ENCODE measurements around the gene RNF150.

DNA sequence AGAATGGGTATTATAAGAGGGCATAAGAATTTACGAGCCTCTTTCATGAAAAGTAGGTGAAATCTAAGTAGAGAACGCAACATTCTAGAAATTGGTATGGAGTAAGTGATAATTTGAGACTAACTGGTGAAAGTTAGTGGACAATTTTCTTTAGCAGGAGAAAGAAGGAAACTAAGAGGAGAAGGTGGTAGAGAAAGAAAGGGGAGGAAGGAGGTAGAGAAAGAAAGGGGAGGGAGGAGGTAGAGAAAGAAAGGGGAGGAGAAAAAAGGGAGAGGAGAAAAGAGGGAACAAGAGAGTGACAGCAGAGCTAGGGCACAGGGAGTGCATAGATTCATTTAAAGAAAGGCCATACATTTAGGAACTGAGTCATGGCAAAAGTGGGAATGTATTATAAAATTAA is 94.1 kb downstream of the RNF150 start:
- TF ChIP-seq KDM5A (IDR thresholded peaks at IDR 0.05; ENCODE audit: low read length): no peak
- no peak for TF ChIP-seq CTCF (IDR thresholded peaks at IDR 0.05; ENCODE audit: control extremely low read depth in 1 of 3, insufficient read depth in 1 of 3, low read depth in 1 of 3, low read length in 3 of 3)
- TF ChIP-seq SIN3A (conservative IDR thresholded peaks at IDR 0.05 in 1 of 2, IDR thresholded peaks at IDR 0.05 in 1 of 2; ENCODE audit: low read depth in 1 of 2, low read length in 2 of 2): no peak
- TF ChIP-seq CBX5 (IDR thresholded peaks at IDR 0.05; ENCODE audit: low read depth, low read length): no peak
- no peak for TF ChIP-seq RBBP5 (IDR thresholded peaks at IDR 0.05; ENCODE audit: borderline replicate concordance, low read depth, low read length)
- no peak for TF ChIP-seq POLR2AphosphoS5 (IDR thresholded peaks at IDR 0.05; ENCODE audit: low read depth, low read length)
- TF ChIP-seq ASH2L (IDR thresholded peaks at IDR 0.05; ENCODE audit: low read length): no peak
- TF ChIP-seq CREB1 (IDR thresholded peaks at IDR 0.05): no peak
- TF ChIP-seq EP300 (IDR thresholded peaks at IDR 0.05; ENCODE audit: borderline replicate concordance in 1 of 2, low read depth in 2 of 2, low read length in 2 of 2): no peak
- TF ChIP-seq JUND (IDR thresholded peaks at IDR 0.05; ENCODE audit: low read length): no peak

Data from H1 (cell line).